Transverse colon (tissue), 3 donors: ENCODE data around the gene CYP4A22.
"Not testable (repeated sequence)": the region's sequence is repeated elsewhere in the genome, so short reads cannot be mapped to it uniquely, and the experiment has no call there.

Experiments
- POLR2A ChIP-seq: fragments of 450-650 bp; IDR thresholded peaks from one replicate; pipeline ENCODE4 v1.6.1; 2016; ENCODE audit warnings: antibody characterized with exemption, mild to moderate bottlenecking, moderate library complexity
- TF ChIP-seq, protein P1 (sequence below), 5 experiments: fragments of 200-600 bp in 3 of 5; fragments of 450-650 bp in 2 of 5; sonication (generic) in 3 of 5; IDR thresholded peaks; 1 replicate in 2 of 5; 2 replicates in 3 of 5; pipeline ENCODE4 v1.5.1; 2016 to 2017; ENCODE audit warnings: antibody characterized with exemption in 5 of 5, inconsistent platforms in 3 of 5, mild to moderate bottlenecking in 2 of 5, moderate library complexity in 1 of 5

DNA sequence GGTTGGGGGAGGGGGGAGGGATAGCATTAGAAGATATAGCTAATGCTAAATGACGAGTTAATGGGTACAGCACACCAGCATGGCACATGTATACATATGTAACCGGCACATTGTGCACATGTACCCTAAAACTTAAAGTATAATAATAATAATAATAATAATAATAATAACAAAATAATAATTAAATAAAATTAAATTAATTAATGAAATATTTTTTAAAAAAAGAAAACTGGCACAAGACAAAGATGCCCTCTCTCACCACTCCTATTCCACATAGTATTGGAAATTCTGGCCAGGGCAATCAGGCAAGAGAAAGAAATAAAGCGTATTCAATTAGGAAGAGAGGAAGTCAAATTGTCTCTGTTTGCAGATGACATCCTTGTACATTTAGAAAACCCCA lies 20.7 kb downstream of the CYP4A22 start:
- TF ChIP-seq, protein P1, sequence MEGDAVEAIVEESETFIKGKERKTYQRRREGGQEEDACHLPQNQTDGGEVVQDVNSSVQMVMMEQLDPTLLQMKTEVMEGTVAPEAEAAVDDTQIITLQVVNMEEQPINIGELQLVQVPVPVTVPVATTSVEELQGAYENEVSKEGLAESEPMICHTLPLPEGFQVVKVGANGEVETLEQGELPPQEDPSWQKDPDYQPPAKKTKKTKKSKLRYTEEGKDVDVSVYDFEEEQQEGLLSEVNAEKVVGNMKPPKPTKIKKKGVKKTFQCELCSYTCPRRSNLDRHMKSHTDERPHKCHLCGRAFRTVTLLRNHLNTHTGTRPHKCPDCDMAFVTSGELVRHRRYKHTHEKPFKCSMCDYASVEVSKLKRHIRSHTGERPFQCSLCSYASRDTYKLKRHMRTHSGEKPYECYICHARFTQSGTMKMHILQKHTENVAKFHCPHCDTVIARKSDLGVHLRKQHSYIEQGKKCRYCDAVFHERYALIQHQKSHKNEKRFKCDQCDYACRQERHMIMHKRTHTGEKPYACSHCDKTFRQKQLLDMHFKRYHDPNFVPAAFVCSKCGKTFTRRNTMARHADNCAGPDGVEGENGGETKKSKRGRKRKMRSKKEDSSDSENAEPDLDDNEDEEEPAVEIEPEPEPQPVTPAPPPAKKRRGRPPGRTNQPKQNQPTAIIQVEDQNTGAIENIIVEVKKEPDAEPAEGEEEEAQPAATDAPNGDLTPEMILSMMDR (IDR thresholded peaks at IDR 0.05) = not testable (repeated sequence)
- TF ChIP-seq POLR2A = not testable (repeated sequence)
